ENCODE measurements around the gene RAB30. TPM values are rescaled to one million over a fixed set of nuclear protein-coding genes. Genes with fewer than 3 reads are reported as not detected.
"Not testable (repeated sequence)": the region's sequence is repeated elsewhere in the genome, so short reads cannot be mapped to it uniquely, and the experiment has no call there.

RAB30 gene
- total and polyA plus RNA-seq, 4 experiments from 2014 or later, result 5.0 to 14.1 (median 10.6) TPM

DNA sequence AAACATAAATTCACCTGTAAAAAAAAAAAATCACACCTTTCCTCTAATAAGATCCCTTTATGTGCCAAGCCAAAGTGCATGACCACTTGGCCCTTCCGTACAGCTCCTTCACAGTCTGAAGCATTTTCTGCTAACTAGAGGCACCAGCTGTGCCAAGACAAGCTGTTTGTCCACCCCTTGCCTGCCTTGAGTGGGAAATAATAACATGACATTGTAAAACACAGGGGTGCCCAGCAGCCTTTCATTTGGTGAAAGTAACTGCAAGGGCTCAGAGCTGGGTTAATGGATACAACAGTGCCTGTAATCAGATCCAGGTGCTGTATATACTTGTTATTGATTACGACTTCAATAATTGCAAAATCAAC is 110.9 kb downstream of the RAB30 start:
- H3K4me3 ChIP-seq (ENCODE audit: low read length in 2 of 2), result peak overlapping the region in 1 of 2 donors; percentile 39
- Mint-ChIP-seq H3K27me3 (no peaks in the 10 kb centered on the region), H3K27ac (peak overlapping the region; percentile 86 to 96 (median 95)), H3K9me3 (peaks cover 0 to 8% (median 2%) of the 10 kb centered on the region in 8 donors), H3K4me3 (peak overlapping the region; percentile 60 to 89 (median 80)), H3K4me1 (peaks cover 57 to 88% (median 74%) of the 10 kb centered on the region in 4 donors), H3K36me3 (peaks cover 0 to 7% of the 10 kb centered on the region in 2 donors)
- no peaks in the 10 kb centered on the region for H3K9me3 ChIP-seq (ENCODE audit: control insufficient read depth in 1 of 2, low read length in 2 of 2)
- H3K36me3 ChIP-seq (ENCODE audit: insufficient read depth, low read length), result no peaks in the 10 kb centered on the region
- H3K27ac ChIP-seq (ENCODE audit: low read depth, low read length), result peak overlapping the region; percentile 55
- CTCF ChIA-PET (ENCODE audit: partially characterized antibody), result interaction anchor here (0.7 to 2.2 kb wide), 11 partner anchors 11 to 195 kb away, joined by 3 to 9 read pairs (median 3); partner anchors contain the start of gene PRCP
- intact Hi-C loops (cut with micrococcal nuclease), result loop anchor here (1.0 to 2.0 kb wide), 6 partner anchors 11 to 196 kb away; partner anchors contain the start of genes DDIAS and RAB30
- H3K4me1 ChIP-seq (ENCODE audit: insufficient read depth, low read length), result peaks cover 69% of the 10 kb centered on the region
- no peaks in the 10 kb centered on the region for H3K27me3 ChIP-seq (ENCODE audit: insufficient read depth, low read length)
- POLR2A ChIA-PET (ENCODE audit: partially characterized antibody), result interaction anchor here (0.8 to 7.9 kb wide), 23 partner anchors 10 to 233 kb away, joined by 3 to 92 read pairs (median 6); partner anchors contain the start of genes ANKRD42, DDIAS, PCF11 and PRCP
- DNase-seq, result peak in 1 of 5 donors; percentile 36

GRCh38 chr11:82959987-82960778 is 111.5 kb downstream of the RAB30 start:
- Mint-ChIP-seq H3K4me1 (peaks cover 57 to 88% (median 74%) of the 10 kb centered on the region in 4 donors), H3K27me3 (no peaks in the 10 kb centered on the region), H3K27ac (peak overlapping the region; percentile 86 to 96 (median 95)), H3K36me3 (peaks cover 4 to 12% of the 10 kb centered on the region in 2 donors), H3K4me3 (peak overlapping the region; percentile 60 to 89 (median 80)), H3K9me3 (peaks cover 0 to 14% (median 6%) of the 10 kb centered on the region in 8 donors)
- DNase-seq, result peak; percentile 77 to 85 (median 82)
- ChIA-PET CTCF (ENCODE audit: partially characterized antibody) (interaction anchor here (0.7 to 2.2 kb wide), 11 partner anchors 11 to 196 kb away, joined by 3 to 9 read pairs (median 4); partner anchors contain the start of gene PRCP), POLR2A (ENCODE audit: partially characterized antibody) (interaction anchor here (0.8 to 7.9 kb wide), 23 partner anchors 10 to 234 kb away, joined by 3 to 92 read pairs (median 6); partner anchors contain the start of genes ANKRD42, DDIAS, PCF11 and PRCP)
- Histone ChIP-seq H3K9me3 (ENCODE audit: control insufficient read depth in 1 of 2, low read length in 2 of 2) (no peaks in the 10 kb centered on the region), H3K4me1 (ENCODE audit: insufficient read depth, low read length) (peaks cover 75% of the 10 kb centered on the region), H3K27ac (ENCODE audit: low read depth, low read length) (peak overlapping the region; percentile 55), H3K27me3 (ENCODE audit: insufficient read depth, low read length) (no peaks in the 10 kb centered on the region), H3K4me3 (ENCODE audit: low read length in 2 of 2) (peak overlapping the region; percentile 13 to 39), H3K36me3 (ENCODE audit: insufficient read depth, low read length) (no peaks in the 10 kb centered on the region)
- intact Hi-C loops (cut with micrococcal nuclease), result loop anchor here (1.0 to 2.0 kb wide), 6 partner anchors 11 to 196 kb away; partner anchors contain the start of genes DDIAS and RAB30

GRCh38 chr11:82955736-82956453 is 115.8 kb downstream of the RAB30 start:
- H3K4me3 Mint-ChIP-seq, result peak overlapping the region in 7 of 8 donors; percentile 65 to 75 (median 68)
- H3K36me3 ChIP-seq (ENCODE audit: insufficient read depth, low read length); H3K27ac ChIP-seq (ENCODE audit: low read depth, low read length); H3K9me3 ChIP-seq (ENCODE audit: control insufficient read depth in 1 of 2, low read length in 2 of 2); H3K27me3 ChIP-seq (ENCODE audit: insufficient read depth, low read length); H3K27me3 Mint-ChIP-seq: not testable (repeated sequence)
- peak; percentile 76 to 86 (median 80) for DNase-seq
- H3K36me3 Mint-ChIP-seq, result peaks cover 30 to 35% of the 10 kb centered on the region in 2 donors
- H3K9me3 Mint-ChIP-seq, result peaks cover 0 to 48% (median 41%) of the 10 kb centered on the region in 8 donors
- POLR2A ChIA-PET (ENCODE audit: partially characterized antibody), result interaction anchor here (0.7 to 7.9 kb wide), 20 partner anchors 9 to 202 kb away, joined by 3 to 92 read pairs (median 5); partner anchors contain the start of genes DDIAS, PCF11, PRCP and RAB30
- intact Hi-C loops (cut with micrococcal nuclease), result loop anchor here (1.0 kb wide), 2 partner anchors 29 to 115 kb away; partner anchors contain the start of gene RAB30
- peak overlapping the region; percentile 70 to 92 (median 85) for H3K27ac Mint-ChIP-seq
- peaks cover 46 to 69% (median 57%) of the 10 kb centered on the region in 4 donors for H3K4me1 Mint-ChIP-seq
- CTCF ChIA-PET (ENCODE audit: partially characterized antibody), result interaction anchor here (0.7 to 3.7 kb wide), 16 partner anchors 9 to 200 kb away, joined by 3 to 22 read pairs (median 5); partner anchors contain the start of gene DDIAS
- Histone ChIP-seq H3K4me1 (ENCODE audit: insufficient read depth, low read length) (peaks cover 58% of the 10 kb centered on the region), H3K4me3 (ENCODE audit: low read length in 2 of 2) (peak overlapping the region in 1 of 2 donors; percentile 8)

- POLR2A ChIA-PET (ENCODE audit: partially characterized antibody); H3K9me3 ChIP-seq (ENCODE audit: control insufficient read depth in 1 of 2, low read length in 2 of 2); H3K27me3 ChIP-seq (ENCODE audit: insufficient read depth, low read length); CTCF ChIA-PET (ENCODE audit: partially characterized antibody); H3K36me3 ChIP-seq (ENCODE audit: insufficient read depth, low read length); H3K4me3 Mint-ChIP-seq; H3K4me3 ChIP-seq (ENCODE audit: low read length in 2 of 2); H3K27ac ChIP-seq (ENCODE audit: low read depth, low read length); H3K4me1 ChIP-seq (ENCODE audit: insufficient read depth, low read length); H3K27me3 Mint-ChIP-seq; H3K27ac Mint-ChIP-seq; intact Hi-C loops (cut with micrococcal nuclease): not testable (repeated sequence)
- peak in 1 of 5 donors; percentile 18 for DNase-seq
- H3K9me3 Mint-ChIP-seq, result peaks cover 0 to 50% (median 36%) of the 10 kb centered on the region in 8 donors
- peaks cover 26 to 30% of the 10 kb centered on the region in 2 donors for H3K36me3 Mint-ChIP-seq
- peaks cover 10 to 21% (median 20%) of the 10 kb centered on the region in 4 donors for H3K4me1 Mint-ChIP-seq
These were observed 121.2 kb downstream of the RAB30 start for GRCh38 chr11:82950502-82950901.

DNA sequence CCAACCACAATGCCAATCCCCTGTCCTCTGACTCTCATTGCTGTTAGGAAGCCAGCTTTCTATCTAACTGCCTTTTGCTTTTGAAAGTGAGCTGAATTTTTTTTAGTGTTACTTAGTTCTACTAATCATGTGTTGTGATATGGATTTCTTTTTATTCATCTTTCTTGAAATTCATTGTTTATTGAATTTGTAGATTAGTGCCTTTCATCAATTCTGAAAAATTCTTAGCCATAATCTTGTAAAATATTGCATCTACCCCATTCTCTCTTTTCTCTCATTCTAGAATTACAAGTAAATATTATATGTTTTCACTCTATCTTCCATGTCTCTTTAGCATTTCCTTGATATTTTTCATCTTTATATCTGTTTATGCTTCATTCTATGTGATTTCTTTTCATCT is 122.3 kb downstream of the RAB30 start:
- ChIA-PET POLR2A (ENCODE audit: partially characterized antibody) (interaction anchor here (0.5 kb wide), 1 partner anchor 28 kb away, joined by 3 read pairs; no protein-coding TSS in a partner anchor), CTCF (ENCODE audit: partially characterized antibody) (no interaction called here)
- Histone ChIP-seq H3K4me1 (ENCODE audit: insufficient read depth, low read length) (no peaks in the 10 kb centered on the region), H3K36me3 (ENCODE audit: insufficient read depth, low read length) (no peaks in the 10 kb centered on the region), H3K27ac (ENCODE audit: low read depth, low read length) (no peak overlapping the region), H3K27me3 (ENCODE audit: insufficient read depth, low read length) (no peaks in the 10 kb centered on the region), H3K9me3 (ENCODE audit: control insufficient read depth in 1 of 2, low read length in 2 of 2) (no peaks in the 10 kb centered on the region), H3K4me3 (ENCODE audit: low read length in 2 of 2) (no peak overlapping the region)
- no peaks in the 10 kb centered on the region for H3K27me3 Mint-ChIP-seq
- peaks cover 17 to 19% of the 10 kb centered on the region in 2 donors for H3K36me3 Mint-ChIP-seq
- H3K4me3 Mint-ChIP-seq, result no peak overlapping the region
- peaks cover 0 to 40% (median 26%) of the 10 kb centered on the region in 8 donors for H3K9me3 Mint-ChIP-seq
- peaks cover 0 to 15% (median 9%) of the 10 kb centered on the region in 4 donors for H3K4me1 Mint-ChIP-seq
- DNase-seq, result no peak
- intact Hi-C loops (cut with micrococcal nuclease), result no loop called here
- peak overlapping the region in 1 of 7 donors; percentile 38 for H3K27ac Mint-ChIP-seq

DNA sequence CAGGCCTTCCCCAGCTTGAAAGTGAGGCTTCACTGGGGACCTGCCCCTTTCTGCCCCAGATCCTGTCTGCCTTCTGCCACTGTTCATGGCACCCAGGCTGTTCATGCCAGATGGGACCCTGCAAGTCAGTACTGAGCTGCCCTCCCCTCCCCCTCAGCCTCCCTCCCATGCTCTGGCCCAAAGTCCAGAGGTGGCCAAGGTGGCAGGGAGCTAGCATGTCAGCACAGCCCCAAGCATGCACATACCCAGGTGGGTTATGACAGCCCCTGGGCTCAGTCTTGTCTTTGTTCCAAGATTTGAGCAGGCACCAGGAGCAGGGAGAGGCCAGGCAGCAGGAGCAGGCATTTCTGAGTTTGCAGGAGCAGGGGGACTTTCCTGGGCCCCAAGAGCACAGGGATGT is 126.0 kb downstream of the RAB30 start:
- H3K36me3 Mint-ChIP-seq, result peaks cover 0 to 3% of the 10 kb centered on the region in 2 donors
- no peak overlapping the region for H3K27ac Mint-ChIP-seq
- intact Hi-C loops (cut with micrococcal nuclease), result no loop called here
- no peaks in the 10 kb centered on the region for H3K36me3 ChIP-seq (ENCODE audit: insufficient read depth, low read length)
- H3K4me1 ChIP-seq (ENCODE audit: insufficient read depth, low read length), result no peaks in the 10 kb centered on the region
- CTCF ChIA-PET (ENCODE audit: partially characterized antibody), result interaction anchor here (1.0 to 2.8 kb wide), 5 partner anchors 10 to 18 kb away, joined by 3 to 8 read pairs (median 7); no protein-coding TSS in a partner anchor
- H3K27me3 Mint-ChIP-seq, result no peaks in the 10 kb centered on the region
- no peak overlapping the region for H3K4me3 Mint-ChIP-seq
- H3K4me1 Mint-ChIP-seq, result peaks cover 0 to 9% (median 3%) of the 10 kb centered on the region in 4 donors
- no peaks in the 10 kb centered on the region for H3K9me3 ChIP-seq (ENCODE audit: control insufficient read depth in 1 of 2, low read length in 2 of 2)
- no peak for DNase-seq
- H3K4me3 ChIP-seq (ENCODE audit: low read length in 2 of 2), result no peak overlapping the region
- POLR2A ChIA-PET (ENCODE audit: partially characterized antibody), result interaction anchor here (1.6 kb wide), 1 partner anchor 44 kb away, joined by 3 read pairs; the partner anchor contains the start of gene DDIAS
- no peak overlapping the region for H3K27ac ChIP-seq (ENCODE audit: low read depth, low read length)
- H3K9me3 Mint-ChIP-seq, result peaks cover 0 to 16% (median 3%) of the 10 kb centered on the region in 8 donors
- H3K27me3 ChIP-seq (ENCODE audit: insufficient read depth, low read length), result no peaks in the 10 kb centered on the region
